Midbrain (tissue), 1 donor: Measurements from ENCODE around the gene ZG16.

Experiments used
- DNase-seq: peaks from one replicate; lab custom pipeline; 2025; lab: John Stamatoyannopoulos, UW

Gene ZG16

DNA sequence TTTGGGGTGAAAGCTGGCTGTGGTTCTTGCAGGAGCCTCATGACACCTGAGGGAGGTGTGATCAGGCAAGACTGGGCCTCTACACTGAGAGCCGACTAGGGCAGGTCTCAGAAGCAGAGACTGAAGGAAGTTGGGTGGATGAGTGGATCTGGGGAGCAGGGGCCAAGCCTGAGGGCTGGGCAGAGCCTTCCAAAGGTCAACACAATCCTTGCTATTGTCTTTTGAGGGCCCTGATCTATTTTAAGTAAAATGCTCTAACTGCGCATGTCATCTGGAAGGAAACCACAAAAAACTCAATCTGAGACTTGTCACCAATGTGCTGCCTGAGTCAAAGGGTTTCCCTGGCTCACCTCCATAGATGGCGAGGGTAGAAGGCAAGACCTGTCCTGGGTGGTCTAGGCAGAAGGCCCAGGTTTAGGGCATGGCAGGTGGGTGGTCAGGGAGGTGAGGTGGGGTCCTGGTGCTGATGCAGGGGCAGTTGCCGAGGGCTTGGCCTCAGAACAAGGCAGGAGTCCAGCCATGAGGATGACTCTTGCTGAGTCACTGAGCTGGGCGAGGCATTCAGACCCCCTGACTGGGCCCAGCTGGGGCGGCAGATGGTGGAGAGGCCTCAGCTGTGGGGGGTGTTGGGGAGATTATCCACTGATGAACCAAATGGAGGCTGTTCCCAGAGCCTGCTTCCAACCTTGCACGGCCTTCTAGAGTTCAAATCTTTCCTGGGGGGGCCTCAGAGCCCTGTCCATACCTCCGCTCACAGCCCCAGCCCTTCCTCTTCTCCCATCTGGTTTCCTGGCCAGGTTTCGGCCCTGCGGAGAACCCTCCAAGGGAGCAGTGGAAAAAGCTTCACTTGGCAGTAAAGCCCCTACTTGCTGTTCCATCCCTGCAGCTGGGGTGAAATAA lies 47.3 kb downstream of the ZG16 start:
- DNase-seq, result no peak

DNA sequence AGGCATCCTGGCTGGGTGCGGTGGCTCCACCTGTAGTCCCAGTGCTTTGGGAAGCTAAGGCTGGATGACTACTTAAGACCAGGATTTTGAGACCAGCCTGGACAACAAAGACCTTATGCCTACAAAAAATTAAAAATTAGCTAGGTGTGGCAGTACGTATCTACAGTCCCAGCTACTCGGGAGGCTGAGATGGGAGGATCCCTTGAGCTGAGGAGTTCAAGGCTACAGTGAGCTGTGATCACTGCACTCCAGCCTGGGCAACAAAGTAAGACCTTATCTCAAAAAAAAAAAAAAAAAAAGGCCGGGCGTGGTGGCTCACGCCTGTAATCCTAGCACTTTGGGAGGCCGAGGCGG lies 48.3 kb downstream of the ZG16 start:
- DNase-seq, result no peak

DNA sequence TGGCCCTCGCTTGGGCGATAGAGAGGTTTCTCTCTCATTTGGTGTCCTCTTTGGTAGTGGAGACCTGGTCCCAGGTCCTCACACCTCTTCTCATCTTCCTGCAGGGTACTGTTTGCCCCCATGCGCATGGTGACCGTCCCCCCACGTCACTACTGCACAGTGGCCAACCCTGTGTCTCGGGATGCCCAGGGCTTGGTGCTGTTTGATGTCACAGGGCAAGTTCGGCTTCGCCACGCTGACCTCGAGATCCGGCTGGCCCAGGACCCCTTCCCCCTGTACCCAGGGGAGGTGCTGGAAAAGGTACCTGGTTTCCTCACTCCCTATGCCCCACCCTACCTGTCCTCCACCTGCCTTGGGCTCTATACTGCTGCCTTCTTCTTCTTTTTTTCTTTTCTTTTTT lies 52.7 kb downstream of the ZG16 start:
- DNase-seq, result no peak

DNA sequence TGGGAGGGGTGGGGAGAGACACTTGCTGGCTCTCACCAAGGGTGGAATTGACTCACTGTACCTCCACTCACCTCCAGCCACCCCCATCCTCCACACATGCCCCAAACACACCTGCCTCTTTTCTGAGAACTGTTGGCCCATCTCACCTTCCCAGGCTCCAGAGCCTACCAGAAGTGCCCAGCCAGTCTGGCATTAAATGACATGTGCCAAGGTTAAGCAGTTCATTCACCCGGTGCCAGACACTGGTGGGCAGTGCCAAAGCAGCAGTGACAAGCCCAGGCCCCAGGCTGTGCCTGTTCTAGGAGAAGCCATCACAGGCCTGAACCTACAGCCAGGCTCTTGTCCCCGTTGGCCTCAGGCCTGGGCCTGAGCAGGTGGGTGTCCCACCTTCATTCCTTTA lies 53.4 kb downstream of the ZG16 start:
- DNase-seq, result no peak
